Activated T-helper 1 cell treated with anti-CD3 and anti-CD28 coated beads, Interleukin-2, amount 50 U/mL, for 16 hours (primary cell): ENCODE measurements around the gene RAPGEF1.

ENCODE experiments used
- DNase-seq, 2 donors: peaks; one replicate each; pipeline ENCODE4 v3.0.0-alpha.2; 2020; ENCODE audit warnings: low read depth in 1 of 2, low spot score in 1 of 2

Gene RAPGEF1

DNA sequence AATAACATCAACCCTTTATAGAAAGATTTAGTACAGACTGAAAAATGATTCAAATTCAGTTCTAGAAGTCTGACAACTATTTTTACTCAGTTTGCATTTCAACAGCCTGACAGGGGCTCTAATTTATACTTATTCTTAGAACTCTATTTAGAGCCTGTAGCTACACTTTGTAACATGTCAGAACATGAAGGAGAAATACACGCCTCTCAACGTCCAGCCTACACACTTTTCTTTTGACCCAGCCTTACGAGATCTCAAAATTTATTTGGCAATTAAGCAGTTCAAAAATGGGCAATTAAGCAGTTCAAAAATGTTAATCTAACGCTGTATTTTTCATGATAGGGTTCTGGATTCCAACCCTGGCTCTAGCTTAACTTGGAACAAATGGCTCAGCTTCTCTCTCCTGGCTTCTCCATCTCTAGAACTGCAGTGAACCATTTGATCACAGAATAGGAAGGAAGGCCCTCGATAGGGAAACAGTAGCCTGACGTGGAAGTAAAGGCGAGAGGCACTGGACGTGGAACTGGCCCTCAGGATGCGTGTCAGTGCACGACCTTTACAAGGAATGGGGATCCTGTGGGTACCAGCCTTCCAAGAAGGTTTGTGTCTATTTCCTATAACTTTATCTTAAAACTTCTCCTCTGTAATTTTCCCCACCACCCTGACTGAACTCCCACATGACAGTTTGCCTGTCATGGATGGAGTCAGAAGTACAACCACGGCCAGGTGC is 128.1 kb downstream of the RAPGEF1 start:
- no peak for DNase-seq

DNA sequence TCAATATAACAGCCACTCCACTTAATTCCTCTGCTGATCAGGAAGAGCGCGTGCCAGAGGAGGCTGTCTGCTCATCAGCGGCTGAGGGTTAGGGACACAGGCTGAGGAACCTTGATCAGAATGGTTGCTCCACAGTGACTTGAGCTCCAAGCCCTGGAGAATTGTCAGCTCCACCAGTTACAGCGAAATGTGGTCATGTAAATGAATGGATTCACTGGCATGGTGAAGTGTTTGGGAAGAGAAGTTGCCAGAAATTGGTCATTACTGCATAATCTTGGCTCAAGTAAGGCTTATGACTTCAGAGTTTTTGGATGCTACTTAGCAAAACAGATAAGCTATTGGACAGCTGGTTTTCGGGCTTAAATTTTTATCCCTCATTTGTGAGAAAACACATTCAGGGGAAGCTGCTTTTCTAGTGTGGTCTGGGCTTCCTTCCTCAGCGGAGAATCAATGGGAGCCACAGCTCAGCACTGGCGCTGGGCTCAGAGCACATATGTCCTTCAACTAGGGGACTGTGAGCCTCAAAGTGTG is 129.6 kb downstream of the RAPGEF1 start:
- DNase-seq = no peak

DNA sequence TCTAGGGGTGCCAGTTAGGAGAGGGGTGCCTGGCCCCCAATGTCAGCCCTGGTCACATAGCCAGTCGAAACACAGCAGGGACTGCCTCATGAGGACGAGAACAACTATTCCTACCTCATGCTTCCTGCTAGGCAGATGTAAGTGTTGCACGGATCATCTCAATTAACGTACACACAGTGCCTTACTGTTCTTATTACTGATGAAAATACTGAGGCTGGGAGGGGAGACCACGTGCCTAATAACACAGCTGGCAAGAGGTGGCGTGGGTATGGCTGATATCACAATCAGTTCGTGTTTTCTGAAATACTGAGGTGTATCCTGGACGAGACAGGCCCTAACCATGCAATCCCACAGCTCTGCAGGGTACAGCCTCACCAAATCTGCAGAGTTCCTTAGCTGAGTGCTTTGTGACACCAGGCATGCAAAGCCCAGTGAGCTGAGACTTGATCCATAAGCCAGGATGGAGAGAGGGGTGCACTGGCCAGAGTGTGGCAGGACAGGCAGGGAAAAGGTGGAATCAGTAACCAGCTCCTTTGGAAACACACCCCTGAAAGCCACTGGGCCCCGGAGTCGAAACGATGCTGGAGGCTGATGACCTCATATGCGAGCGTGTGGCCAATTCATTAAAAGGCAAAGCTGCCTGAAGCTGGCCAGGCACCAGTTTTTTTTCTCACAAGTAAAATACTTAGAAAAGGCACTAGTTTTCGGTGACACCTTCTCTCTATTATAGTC is 130.6 kb downstream of the RAPGEF1 start:
- DNase-seq = no peak

DNA sequence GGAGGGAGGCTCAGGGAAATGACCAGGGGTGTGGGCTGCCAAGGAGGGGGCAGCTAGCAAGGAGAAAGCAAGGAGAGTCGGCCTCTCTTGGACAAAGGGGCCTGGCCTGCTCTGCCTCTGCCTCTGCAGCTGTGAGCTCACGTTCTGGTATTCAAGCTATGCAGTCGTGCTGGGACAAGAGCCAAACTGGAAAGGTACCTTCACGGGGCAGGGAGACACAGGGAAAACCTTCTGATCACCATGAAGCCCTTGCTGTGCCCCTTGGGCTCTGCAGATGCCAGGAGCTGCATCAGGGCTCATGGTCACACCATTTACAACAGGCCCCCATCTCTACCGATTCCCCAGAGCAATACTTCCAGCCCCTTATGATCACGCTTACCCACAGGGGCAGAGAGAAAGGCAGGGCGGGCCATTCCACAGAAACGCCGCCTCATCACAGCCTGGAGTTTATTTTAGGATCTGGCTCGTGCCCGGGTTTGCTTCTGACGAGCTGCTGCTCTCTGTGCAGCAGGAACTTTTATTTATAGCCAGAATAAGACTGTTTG is 131.3 kb downstream of the RAPGEF1 start:
- DNase-seq = no peak

DNA sequence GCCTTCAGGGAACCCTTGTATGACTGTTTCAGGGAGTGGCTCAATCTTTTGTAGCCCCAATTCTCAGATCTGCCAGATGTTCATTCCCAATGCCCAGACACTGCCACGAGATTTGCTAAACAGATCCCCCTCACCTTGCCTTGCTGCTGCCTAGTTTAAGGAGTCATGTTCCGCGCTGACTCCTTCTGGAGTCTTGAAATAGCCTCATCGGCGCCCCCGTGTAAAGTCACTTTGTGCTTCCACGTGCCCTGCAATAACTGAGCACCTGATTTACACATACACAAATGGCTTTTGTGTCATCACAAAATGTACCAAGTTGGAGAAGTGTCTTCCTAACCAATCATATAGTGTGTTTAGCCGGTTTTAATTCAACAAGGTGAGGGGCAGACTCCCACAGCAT is 132.3 kb downstream of the RAPGEF1 start:
- DNase-seq = no peak

DNA sequence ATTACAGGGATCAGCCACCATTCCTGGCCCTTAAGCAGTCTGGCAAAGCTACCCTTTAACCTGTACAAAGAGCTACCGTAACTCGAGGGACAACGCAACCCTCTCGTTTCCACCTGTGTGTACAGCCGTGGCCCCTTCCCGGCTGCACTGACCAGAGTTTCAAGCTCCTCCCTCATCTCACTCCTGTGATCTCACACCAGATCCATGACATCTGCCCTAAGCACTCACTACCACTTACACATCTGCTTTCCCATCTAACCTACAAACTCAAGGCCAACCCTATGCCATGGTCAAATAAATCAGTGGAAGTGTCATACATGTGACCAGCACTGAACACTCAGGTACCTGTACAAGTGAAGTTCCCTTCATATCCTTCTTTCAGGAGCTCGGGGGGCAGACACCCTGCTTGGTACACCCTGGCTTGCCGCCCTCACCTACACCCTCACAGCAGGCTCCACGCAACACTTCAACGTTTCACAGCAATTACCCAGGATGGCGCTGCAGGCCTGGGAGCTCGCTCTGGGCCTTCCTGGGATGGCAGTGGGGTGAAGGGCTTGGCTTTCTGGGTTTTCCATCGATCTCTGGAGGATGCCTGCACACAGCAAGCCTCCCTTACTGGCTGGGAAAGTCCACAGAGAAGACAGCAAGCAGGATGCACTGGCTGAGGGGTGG is 132.8 kb downstream of the RAPGEF1 start:
- no peak for DNase-seq

DNA sequence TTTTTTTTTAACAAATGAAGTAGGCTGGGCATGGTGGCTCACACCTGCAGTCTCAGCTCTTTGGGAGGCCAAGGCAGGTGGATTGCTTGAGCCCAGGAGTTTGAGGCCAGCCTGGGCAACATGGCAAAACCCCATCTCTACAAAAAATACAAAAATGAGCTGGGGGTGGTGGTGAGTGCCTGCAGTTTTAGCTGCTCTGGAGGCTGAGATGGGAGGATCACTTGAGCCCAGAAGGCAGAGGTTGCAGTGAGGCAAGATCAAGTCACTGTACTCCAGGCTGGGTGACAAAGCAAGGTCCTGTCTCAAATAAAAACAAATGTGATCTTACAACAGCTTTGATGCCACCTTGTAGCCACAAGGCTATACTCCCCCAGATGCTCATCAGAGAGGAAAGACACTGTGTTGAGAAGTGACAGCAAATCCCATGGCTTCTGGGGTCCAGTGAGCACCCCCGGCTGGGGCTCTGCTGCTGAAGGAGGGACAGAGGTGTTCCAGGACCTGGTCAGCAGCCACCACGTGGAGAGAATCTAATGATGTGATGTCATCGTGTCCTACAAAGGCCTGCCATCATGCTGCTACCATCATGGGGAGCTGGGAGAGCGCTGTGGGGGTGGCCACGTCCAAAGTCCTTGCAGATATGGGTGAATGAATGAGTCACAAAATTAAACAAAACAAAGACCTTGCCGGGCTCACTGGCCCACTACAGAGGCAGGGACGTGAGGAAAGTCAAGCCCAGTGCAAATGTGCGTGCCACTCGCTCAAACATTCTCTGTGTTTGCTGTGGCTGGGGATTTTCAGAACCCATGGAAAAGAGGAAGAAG is 133.9 kb downstream of the RAPGEF1 start:
- no peak for DNase-seq

DNA sequence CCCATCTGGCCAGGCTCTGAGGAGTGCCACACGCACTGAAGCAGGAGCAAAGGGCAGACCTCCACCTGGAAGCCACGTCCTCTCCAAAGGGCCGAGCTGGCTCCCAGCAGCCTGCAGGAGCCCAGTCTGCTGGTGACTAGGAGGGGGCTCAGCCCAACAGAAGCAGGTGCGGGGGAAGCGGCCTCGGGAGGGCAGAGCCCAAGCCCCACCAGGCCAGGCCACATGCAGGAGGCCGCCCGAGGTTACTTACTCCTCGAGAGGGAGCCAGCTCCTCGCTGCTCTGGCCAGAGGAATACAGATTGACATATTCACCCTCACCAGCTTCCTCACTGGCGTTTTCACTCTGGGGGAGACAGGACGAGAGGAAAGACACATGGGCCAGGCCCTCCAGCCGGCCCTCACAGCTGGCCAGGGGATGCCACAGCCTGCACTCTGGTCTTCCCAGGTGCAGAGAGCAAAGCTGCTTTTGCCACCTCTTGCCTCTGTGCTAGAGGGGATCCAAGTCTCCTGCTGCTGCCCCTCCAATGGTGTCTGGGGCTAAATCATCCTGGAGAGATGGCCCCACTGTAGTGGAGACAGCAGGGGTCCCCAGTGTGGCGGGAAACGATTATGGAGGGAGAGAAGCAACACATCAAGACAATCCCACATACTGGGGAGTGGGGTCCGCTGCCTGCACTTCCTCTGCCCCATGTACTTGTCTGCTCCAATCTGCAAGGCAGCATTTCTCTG is 136.0 kb downstream of the RAPGEF1 start:
- DNase-seq = no peak

DNA sequence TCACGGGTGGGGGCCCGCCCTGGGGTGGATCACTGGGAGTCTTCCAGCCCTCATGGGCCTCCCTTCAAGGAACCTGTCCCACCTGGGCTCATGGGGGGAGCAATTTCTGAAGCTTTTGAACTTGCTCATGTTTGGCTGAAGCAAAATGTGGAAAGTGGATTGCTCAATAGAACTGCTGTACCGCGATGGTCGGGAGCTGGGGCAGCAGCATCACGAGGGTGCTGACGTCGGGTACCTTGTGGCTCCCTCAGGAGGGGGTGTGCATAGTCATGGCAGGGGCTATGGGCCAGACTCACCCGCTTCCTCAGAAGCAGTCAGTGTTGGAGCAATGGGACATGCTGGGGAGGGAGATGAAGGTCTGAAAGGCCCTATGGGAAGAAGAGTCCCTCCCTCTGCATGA is 136.7 kb downstream of the RAPGEF1 start:
- DNase-seq = no peak

DNA sequence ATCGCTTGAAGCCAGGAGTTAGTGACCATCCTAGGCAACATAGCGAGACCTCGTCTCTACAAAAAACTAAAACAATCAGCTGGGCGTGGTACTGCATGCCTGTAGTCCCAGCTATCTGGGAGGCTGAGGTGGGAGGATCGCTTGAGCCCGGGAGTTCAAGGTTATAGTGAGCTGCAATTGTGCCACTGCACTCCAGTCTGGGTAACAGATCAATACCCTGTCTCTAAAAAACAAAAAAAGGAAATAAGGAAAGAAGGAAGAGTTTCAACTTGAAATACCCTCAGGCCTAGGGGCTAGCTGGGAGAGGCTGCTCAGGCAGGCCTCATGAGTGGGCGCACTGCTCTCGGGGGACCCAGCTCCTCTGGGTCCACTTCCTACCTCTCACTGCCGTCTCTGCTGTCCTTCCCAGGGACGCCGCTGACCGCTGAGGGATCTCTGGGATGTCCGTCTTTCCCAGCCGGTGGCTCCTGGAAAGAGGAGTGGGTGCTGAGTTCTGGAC is 138.1 kb downstream of the RAPGEF1 start:
- DNase-seq = no peak

DNA sequence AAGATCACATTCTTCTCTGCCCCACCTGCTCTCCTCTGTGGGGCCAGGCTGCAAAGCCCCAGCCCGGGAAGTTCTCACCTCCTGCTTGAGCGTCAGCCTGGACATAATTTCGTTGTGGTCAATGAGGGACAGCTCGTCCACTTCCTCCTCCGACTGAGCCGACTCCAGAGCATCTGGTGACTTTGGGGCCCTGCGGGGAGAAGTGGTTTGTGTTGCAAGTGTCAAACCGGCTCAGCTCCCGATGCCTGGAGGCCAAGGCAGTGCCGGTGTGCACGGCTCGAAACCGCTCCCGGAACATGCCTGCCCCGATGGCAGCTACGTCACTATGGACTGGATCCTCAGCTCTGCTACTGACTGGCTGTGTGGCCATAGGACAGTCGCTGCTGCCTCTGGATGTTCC is 141.8 kb downstream of the RAPGEF1 start:
- DNase-seq = no peak

DNA sequence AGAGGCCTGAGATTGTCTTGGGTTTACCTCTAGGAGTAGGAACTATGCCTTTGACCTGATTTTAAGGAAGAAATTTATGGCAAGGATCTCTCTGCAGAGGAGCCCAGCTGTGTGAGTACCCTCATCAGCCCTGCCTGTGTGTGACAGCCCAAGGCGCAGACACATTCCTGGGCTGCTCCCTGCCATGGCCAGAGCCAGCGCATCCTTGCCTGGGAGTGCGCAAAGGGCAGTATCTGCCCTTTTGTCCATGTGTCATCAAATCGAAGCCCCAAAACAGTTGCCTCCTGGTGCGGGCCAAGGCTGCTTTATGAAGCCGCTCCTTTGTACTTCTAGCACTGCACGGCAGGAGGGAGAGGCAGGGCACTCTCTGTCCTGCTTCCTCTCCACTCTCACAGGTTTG is 142.6 kb downstream of the RAPGEF1 start:
- no peak for DNase-seq

DNA sequence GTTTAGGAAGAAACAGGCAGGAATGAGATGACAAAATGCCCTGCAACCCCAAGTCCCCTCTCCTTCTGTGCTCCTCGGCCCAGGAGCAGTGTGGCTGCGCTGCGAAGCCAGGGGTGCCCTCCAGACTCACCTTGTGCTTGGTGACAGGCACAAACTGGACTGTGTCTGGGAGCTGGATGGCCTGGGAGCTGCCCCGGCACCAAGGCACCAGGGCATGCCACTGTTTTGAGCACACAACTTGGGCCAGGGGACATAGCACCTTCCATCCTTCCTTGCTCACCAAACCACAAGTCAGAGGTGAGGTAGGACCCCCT is 143.5 kb downstream of the RAPGEF1 start:
- no peak for DNase-seq

DNA sequence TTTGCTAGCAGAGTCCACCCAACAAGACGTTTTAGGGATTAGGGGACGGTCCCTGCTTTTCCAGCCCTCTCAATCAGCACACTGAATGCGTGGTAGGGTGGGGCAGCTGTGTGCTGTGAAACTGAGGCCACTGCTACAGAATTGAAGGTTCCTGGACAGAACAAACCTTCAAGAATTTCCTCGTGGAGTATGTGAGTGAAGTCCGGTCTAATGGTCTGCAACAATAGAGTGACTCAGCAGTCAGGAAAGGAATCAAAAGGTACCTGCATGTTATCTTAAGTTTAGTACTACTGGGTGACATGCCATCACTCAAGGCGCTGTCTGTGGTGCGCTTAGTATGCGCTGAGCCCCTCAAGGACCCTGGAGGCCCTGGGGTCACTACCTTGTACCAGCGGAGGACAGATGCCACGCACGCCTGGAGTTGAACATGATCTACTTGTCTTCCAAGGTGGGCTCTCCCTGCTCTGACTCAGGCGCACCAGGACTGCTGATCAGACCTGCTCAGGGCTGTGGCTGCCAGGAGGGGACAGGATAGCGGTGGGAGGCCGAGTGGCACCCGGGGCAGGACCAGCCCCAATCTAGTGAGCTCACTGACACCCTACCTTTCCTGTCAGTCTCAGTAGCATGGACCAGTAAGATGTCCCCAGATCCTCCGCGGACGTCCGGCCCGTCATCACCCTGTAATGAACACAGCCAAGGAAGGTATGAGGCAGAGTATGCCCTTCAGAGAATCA is 144.0 kb downstream of the RAPGEF1 start:
- DNase-seq = no peak

DNA sequence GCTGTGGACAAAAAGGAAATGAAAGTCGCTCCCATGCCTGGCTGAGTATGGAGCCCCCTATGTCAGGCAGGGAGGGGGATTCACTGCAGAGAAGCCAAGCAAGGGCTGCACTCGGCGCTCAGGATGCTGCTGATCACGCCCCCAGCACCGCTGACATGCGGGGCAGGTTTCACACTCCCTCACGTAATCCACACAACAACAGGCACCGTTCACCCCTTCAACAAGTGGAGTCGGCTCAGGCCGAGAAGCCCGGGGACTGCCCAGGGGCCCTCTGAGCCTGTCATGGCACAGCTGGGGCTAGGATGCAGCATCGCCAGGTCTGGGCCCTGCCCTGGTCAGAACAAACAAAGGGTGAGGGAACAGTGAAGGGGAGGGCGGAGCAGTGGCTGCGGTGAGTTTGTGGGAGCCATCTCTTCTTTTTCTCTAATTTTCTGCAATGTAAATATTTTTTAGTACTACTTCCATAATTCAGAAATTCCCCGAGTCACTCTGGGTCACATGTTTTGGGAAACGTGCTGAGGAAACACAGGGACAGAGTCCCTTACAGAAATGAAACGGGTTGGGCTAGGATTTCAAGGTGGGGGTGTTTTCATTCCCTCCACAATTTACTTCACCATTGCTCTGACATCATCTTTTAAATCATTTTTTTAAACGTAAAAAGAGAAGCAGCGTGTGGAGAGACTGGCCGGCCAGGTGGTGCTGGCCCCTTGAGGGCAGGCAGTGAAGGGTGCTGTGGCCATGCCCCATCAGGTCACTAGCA is 144.8 kb downstream of the RAPGEF1 start:
- DNase-seq = no peak

DNA sequence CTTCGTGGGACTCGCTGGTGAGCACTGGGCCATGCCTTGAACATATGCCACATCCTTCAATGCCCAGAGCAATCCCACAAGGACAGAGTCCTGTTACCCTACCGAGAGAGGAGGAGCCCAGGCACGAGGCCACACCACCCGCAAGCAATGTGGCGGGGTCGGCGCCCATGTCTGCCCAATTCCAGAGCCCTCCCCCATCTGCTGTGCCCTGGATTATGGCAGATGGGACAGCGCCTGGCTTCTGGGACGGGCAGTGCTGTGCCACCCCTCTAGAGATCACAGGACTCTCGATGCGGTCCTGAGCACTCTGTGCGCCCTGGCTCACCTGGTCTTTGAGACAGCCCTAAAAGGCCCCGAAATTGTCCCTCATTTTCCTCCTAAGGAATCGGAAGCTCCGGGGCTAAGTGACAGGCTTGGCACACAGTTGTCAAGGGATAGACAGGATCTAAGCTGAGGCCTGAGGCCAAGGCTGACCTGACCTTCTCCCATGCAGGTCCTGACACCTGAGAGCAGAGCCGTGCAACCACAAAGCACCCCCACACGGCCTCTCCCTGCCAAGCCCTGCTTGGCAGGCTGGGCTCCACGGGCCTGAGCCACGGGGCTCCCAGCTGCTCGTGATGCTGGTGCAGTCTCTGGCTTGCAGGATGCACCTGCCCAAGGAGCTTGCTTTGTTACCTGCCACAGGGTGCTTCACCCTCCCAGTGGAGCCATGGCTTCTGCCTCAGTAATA is 145.8 kb downstream of the RAPGEF1 start:
- no peak for DNase-seq

DNA sequence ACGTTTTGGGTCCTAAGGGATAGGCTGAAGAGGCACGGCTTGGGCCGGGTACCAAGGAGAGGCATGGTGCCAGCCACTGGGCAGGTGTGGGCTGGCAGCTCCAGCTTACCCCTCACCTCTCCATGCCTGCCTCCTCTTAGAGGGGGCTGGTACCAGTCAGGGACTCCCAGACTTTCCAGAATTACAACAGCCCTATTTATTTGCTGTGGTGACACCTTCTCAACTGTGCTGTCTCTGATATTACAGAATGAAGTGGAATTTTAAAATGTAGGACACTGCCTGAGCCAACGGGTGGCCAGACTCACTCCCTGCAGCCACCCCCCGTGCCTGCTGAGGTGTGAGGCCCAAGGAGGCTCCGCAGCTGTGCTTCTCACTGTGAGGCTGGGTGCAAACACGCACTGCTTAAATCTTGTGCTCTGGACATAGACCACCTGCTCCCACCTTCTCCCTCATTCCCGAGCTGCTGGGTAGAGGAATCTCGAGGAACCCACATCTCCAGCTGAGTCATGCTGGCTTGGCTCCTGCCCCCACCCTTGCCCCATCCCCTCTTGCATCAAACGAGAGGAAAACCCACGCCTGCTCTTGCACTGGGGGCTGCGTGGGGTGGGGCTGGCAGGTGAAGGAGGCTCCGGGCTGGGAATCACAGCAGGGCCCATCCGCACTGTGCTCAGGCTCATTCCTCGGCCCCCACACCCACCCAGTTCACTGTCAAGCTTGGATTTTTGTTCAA is 146.6 kb downstream of the RAPGEF1 start:
- DNase-seq = no peak

DNA sequence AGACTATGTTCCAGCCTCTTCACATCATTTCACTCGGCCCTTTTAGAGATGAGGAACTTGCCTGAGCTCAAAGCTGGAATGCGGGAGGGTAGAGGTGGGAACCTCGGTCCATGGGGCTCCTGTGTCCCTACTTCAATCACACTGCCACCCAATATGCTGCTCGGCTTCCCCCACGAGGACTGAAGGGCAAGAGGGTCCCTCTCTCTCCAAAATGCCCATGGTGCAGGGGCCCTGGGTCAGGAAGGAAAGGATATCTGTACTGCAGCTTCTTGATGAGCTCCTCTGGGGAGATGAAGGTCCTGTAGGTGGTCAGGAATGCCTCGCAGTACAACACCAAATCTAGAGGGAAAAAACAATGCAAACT is 148.0 kb downstream of the RAPGEF1 start:
- DNase-seq = no peak
